K562 (cell line): ENCODE results near the gene PRELID3B. TPM values are rescaled to one million over a fixed set of nuclear protein-coding genes. Genes with fewer than 3 reads are reported as not detected.

ENCODE experiments used
- ARHGAP35 ChIP-seq: fragments of 450-650 bp; IDR thresholded peaks from 2 replicates; pipeline ENCODE4 v1.6.1; 2018; ENCODE audit not compliant: partially characterized antibody
- ASH1L ChIP-seq: fragments of 450-650 bp; IDR thresholded peaks from 2 replicates; pipeline ENCODE4 v1.6.1; 2018; ENCODE audit warnings: borderline replicate concordance, mild to moderate bottlenecking, low read depth; ENCODE audit not compliant: partially characterized antibody
- CBFA2T3 ChIP-seq: fragments of 450-650 bp; IDR thresholded peaks from 2 replicates; pipeline ENCODE4 v1.6.1; 2017
- CBFB ChIP-seq: sonication (generic); formaldehyde crosslinking; IDR thresholded peaks from 2 replicates; pipeline ENCODE4 v1.4.0; 2020; ENCODE audit warnings: mild to moderate bottlenecking, missing genetic modification reagents
- DPF2 ChIP-seq: fragments of 450-650 bp; IDR thresholded peaks from 2 replicates; pipeline ENCODE4 v1.6.1; 2016
- EGR1 ChIP-seq: fragments of 450-650 bp; conservative IDR thresholded peaks from 2 replicates; pipeline ENCODE4 v1.6.1; 2017; ENCODE audit warnings: mild to moderate bottlenecking
- ELF2 ChIP-seq: fragments of 250-450 bp; sonication (Bioruptor Pico); IDR thresholded peaks from 2 replicates; pipeline ENCODE4 v1.5.0; 2021; ENCODE audit warnings: mild to moderate bottlenecking
- ETS2 ChIP-seq: IDR thresholded peaks from 2 replicates; pipeline ENCODE4 v1.6.1; 2016; ENCODE audit warnings: borderline replicate concordance, missing genetic modification characterization, mild to moderate bottlenecking, moderate library complexity, missing compliant biosample characterization; ENCODE audit not compliant: poor library complexity, severe bottlenecking
- FUS ChIP-seq: fragments of 200-400 bp; formaldehyde crosslinking; optimal IDR thresholded peaks from 2 replicates; pipeline ENCODE3; 2017; ENCODE audit warnings: low read depth, low read length
- GATAD2B ChIP-seq: fragments of 450-650 bp; IDR thresholded peaks from 2 replicates; pipeline ENCODE4 v1.6.1; 2017; ENCODE audit warnings: mild to moderate bottlenecking, borderline replicate concordance
- GTF2B ChIP-seq: IDR thresholded peaks from 2 replicates; pipeline ENCODE4 v1.6.1; 2011; ENCODE audit not compliant: insufficient read length; ENCODE audit errors: extremely low read depth
- KAT7 ChIP-seq: sonication (generic); formaldehyde crosslinking; IDR thresholded peaks from 2 replicates; pipeline ENCODE4 v1.8.0; 2022; ENCODE audit warnings: missing genetic modification reagents, mild to moderate bottlenecking, borderline replicate concordance
- KLF13 ChIP-seq: fragments of 450-650 bp; IDR thresholded peaks from 2 replicates; pipeline ENCODE4 v1.6.1; 2016; ENCODE audit warnings: missing genetic modification characterization, low read depth, mild to moderate bottlenecking, missing compliant biosample characterization, moderate library complexity, borderline replicate concordance
- MAZ ChIP-seq, 2 experiments: fragments of 450-650 bp in 1 of 2; sonication (generic) in 1 of 2; formaldehyde crosslinking; IDR thresholded peaks in 1 of 2; conservative IDR thresholded peaks in 1 of 2; 2 replicates each; pipeline versions ENCODE4 v1.4.0 to v1.5.0; 2020; ENCODE audit warnings: mild to moderate bottlenecking in 1 of 2, missing genetic modification reagents in 1 of 2
- NEUROD1 ChIP-seq: fragments of 150-350 bp; IDR thresholded peaks from 2 replicates; pipeline ENCODE4 v1.6.1; 2014; ENCODE audit warnings: borderline replicate concordance, low read length, low read depth; ENCODE audit not compliant: partially characterized antibody
- PHF20 ChIP-seq: fragments of 450-650 bp; IDR thresholded peaks from 2 replicates; pipeline ENCODE4 v1.6.1; 2018; ENCODE audit not compliant: partially characterized antibody
- PRDM10 ChIP-seq: fragments of 450-650 bp; IDR thresholded peaks from 2 replicates; pipeline ENCODE4 v1.6.1; 2018; ENCODE audit not compliant: partially characterized antibody
- ZC3H4 ChIP-seq: sonication (generic); formaldehyde crosslinking; IDR thresholded peaks from 2 replicates; pipeline ENCODE4 v1.9.0; 2021; ENCODE audit warnings: missing genetic modification reagents, borderline replicate concordance
- ZFP30 ChIP-seq: fragments of 250-450 bp; sonication (Bioruptor Pico); IDR thresholded peaks from 2 replicates; pipeline ENCODE4 v1.8.0; 2022; ENCODE audit warnings: moderate library complexity, mild to moderate bottlenecking, inconsistent platforms, borderline replicate concordance
- ZNF134 ChIP-seq: fragments of 250-450 bp; sonication (Bioruptor Pico); conservative IDR thresholded peaks from 2 replicates; pipeline ENCODE4 v1.4.0; 2020
- ZNF165 ChIP-seq: fragments of 250-450 bp; sonication (Bioruptor Pico); IDR thresholded peaks from 2 replicates; pipeline ENCODE4 v1.4.0; 2020; ENCODE audit warnings: borderline replicate concordance
- ZNF197 ChIP-seq: fragments of 200-800 bp; sonication (Bioruptor generic); IDR thresholded peaks from 2 replicates; pipeline ENCODE4 v1.6.1; 2016; ENCODE audit warnings: low read depth, missing genetic modification characterization, missing compliant biosample characterization
- ZNF24 ChIP-seq: fragments of 450-650 bp; IDR thresholded peaks from 2 replicates; pipeline ENCODE4 v1.6.1; 2016
- ZNF347 ChIP-seq: fragments of 450-650 bp; formaldehyde crosslinking; IDR thresholded peaks from 2 replicates; pipeline ENCODE4 v1.4.0; 2020; ENCODE audit warnings: low read depth, mild to moderate bottlenecking, moderate library complexity
- ZNF586 ChIP-seq: fragments of 450-650 bp; formaldehyde crosslinking; conservative IDR thresholded peaks from 2 replicates; pipeline ENCODE4 v1.4.0; 2020; ENCODE audit warnings: mild to moderate bottlenecking, moderate library complexity
- polyA plus RNA-seq, 8 experiments: library from polyadenylated mRNA; depleted of rRNA in 4 of 8; stranded (reverse) in 5 of 8; unstranded in 3 of 8; fragments of >200 nt; fragmentation: Nextera tagmentation in 2 of 8; fragmentation: Illumina TruSeq in 1 of 8; extraction: Ambion mirVana in 2 of 8; extraction: Trizol in 1 of 8; gene quantifications; 2 replicates each; pipeline versions ENCODE4 v1.2.1 to v1.2.3, GENCODE V29; 2011 to 2014; ENCODE audit warnings: inconsistent platforms in 1 of 8, missing spikeins in 1 of 8
- total RNA-seq, 7 experiments: library from RNA; depleted of rRNA in 6 of 7; stranded (reverse); fragments of >200 nt in 6 of 7; fragmentation: Illumina TruSeq in 2 of 7; extraction: Trizol in 2 of 7; gene quantifications; 2 replicates each; pipeline versions ENCODE4 v1.2.1 to v1.2.3, GENCODE V29; 2011 to 2021; ENCODE audit warnings: low replicate concordance in 1 of 7

The PRELID3B gene
- total and polyA plus RNA-seq, 9 of the 15 experiments (the other 6 are each of a cell fraction or from before 2014, with no cell fraction given), result 77.0 to 186 (median 101) TPM

GRCh38 chr20:59007665-59008511, 34.7 kb downstream of the PRELID3B start (continued):
- TF ChIP-seq KLF13 (no peak), ZNF197 (CRISPR knock-in tag) (0 out of 2 replicates have a peak, but pooled peaks have one; percentile 28), GTF2B (no peak), ZC3H4 (CRISPR knock-in tag) (0 out of 2 replicates have a peak, but pooled peaks have one; percentile 60), ZNF586 (CRISPR knock-in tag) (no peak), ETS2 (tag) (no peak), ZNF347 (CRISPR knock-in tag) (no peak), ZFP30 (CRISPR knock-in tag) (no peak), ASH1L (no peak), FUS (no peak), KAT7 (no peak; the same call in 1 of the 2 replicates), DPF2 (peak; percentile 35; the same call in 1 of the 2 replicates), ZNF165 (CRISPR knock-in tag) (no peak), EGR1 (no peak), ELF2 (no peak), CBFB (no peak), ZNF24 (no peak), PHF20 (no peak), ZNF134 (CRISPR knock-in tag) (0 out of 2 replicates have a peak, but pooled peaks have one; percentile 5), GATAD2B (no peak), MAZ (CRISPR knock-in tag; conservative IDR thresholded peaks at IDR 0.05 in 1 of 2, IDR thresholded peaks at IDR 0.05 in 1 of 2) (0 out of 4 replicates have a peak, but pooled peaks of 1 of the 2 experiments have one; percentile 11), ARHGAP35 (no peak), NEUROD1 (no peak), CBFA2T3 (no peak), PRDM10 (peak; percentile 52)
